Neural cell (in vitro differentiated cells): ENCODE results near the gene AMZ2. TPM values are rescaled to one million over a fixed set of nuclear protein-coding genes. Genes with fewer than 3 reads are reported as not detected.
A peak's percentile ranks its signal among the peaks of the same experiment; 100 is the strongest.

ENCODE experiments used
- H2AFZ ChIP-seq: fragments of 200-600, 300-800 bp; sonication (generic), shearing (Covaris generic); 2 replicates; pipeline ENCODE4 v1.6.0; 2014; ENCODE audit warnings: low read depth, mild to moderate bottlenecking, antibody characterized with exemption, low read length, moderate library complexity
- H3F3A ChIP-seq: fragments of 200-600 bp; shearing (Covaris generic); 2 replicates; pipeline ENCODE4 v1.6.1; 2016; ENCODE audit warnings: mild to moderate bottlenecking, moderate library complexity, mixed read lengths, antibody characterized with exemption, low read length; ENCODE audit not compliant: insufficient read depth, poor library complexity, severe bottlenecking
- H3K27ac ChIP-seq: fragments of 200-600, 300-800 bp; sonication (generic), shearing (Covaris generic); 2 replicates; pipeline ENCODE4 v1.5.1; 2014; ENCODE audit warnings: mild to moderate bottlenecking, low read length, moderate library complexity
- H3K27me3 ChIP-seq: fragments of 300-800, 200-600 bp; sonication (generic), shearing (Covaris generic); 2 replicates; pipeline ENCODE4 v1.6.0; 2014; ENCODE audit warnings: mild to moderate bottlenecking, low read depth, low read length, moderate library complexity; ENCODE audit not compliant: insufficient read depth
- H3K36me3 ChIP-seq: fragments of 300-800, 200-600 bp; sonication (generic), shearing (Covaris generic); 2 replicates; pipeline ENCODE4 v1.5.1; 2014; ENCODE audit warnings: mild to moderate bottlenecking, antibody characterized with exemption, low read length, moderate library complexity; ENCODE audit not compliant: insufficient read depth
- H3K4me2 ChIP-seq: fragments of 300-800, 200-600 bp; sonication (generic), shearing (Covaris generic); 2 replicates; pipeline ENCODE4 v1.6.0; 2014; ENCODE audit warnings: mild to moderate bottlenecking, low read length
- H3K4me3 ChIP-seq: fragments of 300-800, 200-600 bp; sonication (generic), shearing (Covaris generic); 2 replicates; pipeline ENCODE4 v1.5.1; 2014; ENCODE audit warnings: mild to moderate bottlenecking, low read length, moderate library complexity
- H3K79me2 ChIP-seq: fragments of 200-600 bp; shearing (Covaris generic); replicated peaks from 2 replicates; pipeline ENCODE4 v1.6.0; 2014; ENCODE audit warnings: mild to moderate bottlenecking, low read length, moderate library complexity; ENCODE audit not compliant: insufficient read depth
- H3K9ac ChIP-seq: fragments of 300-800, 200-600 bp; sonication (generic), shearing (Covaris generic); 2 replicates; pipeline ENCODE4 v1.6.1; 2016; ENCODE audit warnings: mild to moderate bottlenecking, low read length, mixed read lengths
- H3K9me2 ChIP-seq: fragments of 200-600 bp; shearing (Covaris generic); 2 replicates; pipeline ENCODE4 v1.6.1; 2016; ENCODE audit warnings: mild to moderate bottlenecking, low read length, mixed read lengths; ENCODE audit not compliant: insufficient read depth
- H3K9me3 ChIP-seq: fragments of 200-600, 300-800 bp; sonication (generic), shearing (Covaris generic); 2 replicates; pipeline ENCODE4 v1.6.1; 2016; ENCODE audit warnings: mild to moderate bottlenecking, mixed run types, low read length, moderate library complexity, mixed read lengths
- H4K20me1 ChIP-seq: fragments of 200-600 bp; shearing (Covaris generic); 2 replicates; pipeline ENCODE4 v1.6.1; 2016; ENCODE audit warnings: mild to moderate bottlenecking, mixed run types; ENCODE audit not compliant: insufficient read depth
- EP300 ChIP-seq: fragments of 450-650 bp; conservative IDR thresholded peaks from 2 replicates; pipeline ENCODE4 v1.6.1; 2014; ENCODE audit warnings: antibody characterized with exemption, mild to moderate bottlenecking, moderate library complexity; ENCODE audit not compliant: poor library complexity, severe bottlenecking
- EZH2 ChIP-seq: fragments of 200-600, 300-800 bp; shearing (Covaris generic), sonication (generic); IDR thresholded peaks from 2 replicates; pipeline ENCODE4 v1.6.1; 2014; ENCODE audit warnings: antibody characterized with exemption, low read length, borderline replicate concordance, mild to moderate bottlenecking; ENCODE audit not compliant: insufficient read depth, poor library complexity, severe bottlenecking
- MXI1 ChIP-seq: fragments of 450-650 bp; conservative IDR thresholded peaks from 2 replicates; pipeline ENCODE4 v1.6.1; 2014; ENCODE audit warnings: antibody characterized with exemption, mild to moderate bottlenecking; ENCODE audit not compliant: poor library complexity, severe bottlenecking
- POLR2AphosphoS5 ChIP-seq: IDR thresholded peaks from 2 replicates; pipeline ENCODE4 v1.6.1; 2012
- RAD21 ChIP-seq: fragments of 450-650 bp; conservative IDR thresholded peaks from 2 replicates; pipeline ENCODE4 v1.6.1; 2014; ENCODE audit warnings: antibody characterized with exemption, mild to moderate bottlenecking, moderate library complexity
- SMC3 ChIP-seq: fragments of 450-650 bp; conservative IDR thresholded peaks from 2 replicates; pipeline ENCODE4 v1.6.1; 2014; ENCODE audit warnings: antibody characterized with exemption, mild to moderate bottlenecking, moderate library complexity; ENCODE audit not compliant: poor library complexity
- TAF1 ChIP-seq: IDR thresholded peaks from 2 replicates; pipeline ENCODE4 v1.6.1; 2012; ENCODE audit warnings: low read depth
- polyA plus RNA-seq: library from polyadenylated mRNA; depleted of rRNA; stranded (reverse); fragments of >200 nt; gene quantifications from 2 replicates; pipeline ENCODE4 v1.2.3, GENCODE V29; 2014
- TF ChIP-seq, protein P1 (sequence below): fragments of 450-650 bp; IDR thresholded peaks from 2 replicates; pipeline ENCODE4 v1.5.1; 2014; ENCODE audit warnings: antibody characterized with exemption, mild to moderate bottlenecking, moderate library complexity; ENCODE audit not compliant: poor library complexity, severe bottlenecking
- TF ChIP-seq, protein P2 (sequence below): IDR thresholded peaks from 2 replicates; pipeline ENCODE4 v1.6.1; 2012; ENCODE audit warnings: borderline replicate concordance

The AMZ2 gene
- polyA plus RNA-seq, 1 donor from 2014 or later, result 158 TPM

DNA sequence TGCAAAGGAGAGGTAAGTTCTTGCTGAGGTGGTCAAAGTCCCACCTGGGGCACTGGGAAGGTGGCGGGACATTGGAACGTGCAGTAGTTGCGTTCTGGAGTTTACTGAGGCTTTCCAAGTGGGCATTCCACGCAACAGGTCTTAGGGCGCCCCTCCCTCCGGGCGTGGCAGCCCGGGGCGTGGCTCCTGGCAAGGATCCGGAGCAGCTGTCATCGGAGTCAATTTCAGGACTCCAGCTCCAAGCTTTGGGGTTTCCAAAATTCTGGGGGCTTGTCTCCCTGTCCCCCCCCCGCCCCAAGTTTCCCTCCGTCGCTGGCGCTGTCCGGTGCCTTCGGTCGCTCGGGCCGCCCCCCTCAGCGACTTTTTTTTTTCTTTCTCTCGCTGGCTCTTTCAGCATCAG, 43.1 kb upstream of the AMZ2 start:
- Histone ChIP-seq H3K27ac (no peak overlapping the region), H3K9ac (peak overlapping the region; percentile 41), H3K4me3 (peak overlapping the region; percentile 77)

DNA sequence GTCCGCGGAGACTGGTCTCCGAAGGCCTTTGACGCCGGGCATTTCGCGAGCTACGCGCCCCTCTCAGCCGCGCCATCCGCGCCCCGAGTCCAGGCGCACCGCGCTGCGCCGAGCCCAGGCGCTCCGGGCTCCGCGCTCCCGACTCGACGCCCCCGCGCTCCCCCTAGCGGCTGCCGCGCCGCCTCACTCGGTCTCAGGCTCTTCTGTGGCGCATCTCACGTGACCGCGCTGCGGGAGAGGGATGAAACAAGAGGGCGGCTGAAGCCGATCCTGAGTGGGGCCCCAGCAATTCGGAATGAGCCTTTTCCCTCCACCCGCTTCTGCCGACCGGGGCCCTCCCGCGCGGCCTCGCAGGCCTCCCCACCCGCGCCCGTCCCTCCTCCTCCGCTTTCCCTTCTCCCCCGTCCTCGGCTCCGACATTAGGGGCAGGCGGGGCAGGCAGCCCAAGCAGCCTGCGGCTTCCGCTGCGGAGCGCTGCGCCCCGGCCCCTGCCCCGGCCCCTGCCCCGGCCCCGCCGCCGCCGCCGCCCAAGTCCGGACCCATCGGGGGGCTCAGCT, 42.5 kb upstream of the AMZ2 start:
- TF ChIP-seq, protein P1, sequence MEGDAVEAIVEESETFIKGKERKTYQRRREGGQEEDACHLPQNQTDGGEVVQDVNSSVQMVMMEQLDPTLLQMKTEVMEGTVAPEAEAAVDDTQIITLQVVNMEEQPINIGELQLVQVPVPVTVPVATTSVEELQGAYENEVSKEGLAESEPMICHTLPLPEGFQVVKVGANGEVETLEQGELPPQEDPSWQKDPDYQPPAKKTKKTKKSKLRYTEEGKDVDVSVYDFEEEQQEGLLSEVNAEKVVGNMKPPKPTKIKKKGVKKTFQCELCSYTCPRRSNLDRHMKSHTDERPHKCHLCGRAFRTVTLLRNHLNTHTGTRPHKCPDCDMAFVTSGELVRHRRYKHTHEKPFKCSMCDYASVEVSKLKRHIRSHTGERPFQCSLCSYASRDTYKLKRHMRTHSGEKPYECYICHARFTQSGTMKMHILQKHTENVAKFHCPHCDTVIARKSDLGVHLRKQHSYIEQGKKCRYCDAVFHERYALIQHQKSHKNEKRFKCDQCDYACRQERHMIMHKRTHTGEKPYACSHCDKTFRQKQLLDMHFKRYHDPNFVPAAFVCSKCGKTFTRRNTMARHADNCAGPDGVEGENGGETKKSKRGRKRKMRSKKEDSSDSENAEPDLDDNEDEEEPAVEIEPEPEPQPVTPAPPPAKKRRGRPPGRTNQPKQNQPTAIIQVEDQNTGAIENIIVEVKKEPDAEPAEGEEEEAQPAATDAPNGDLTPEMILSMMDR, result peak; percentile 95
- TF ChIP-seq RAD21, result peak; percentile 55
- no peak for TF ChIP-seq EZH2
- peak; percentile 68 for TF ChIP-seq SMC3
- TF ChIP-seq, protein P2, sequence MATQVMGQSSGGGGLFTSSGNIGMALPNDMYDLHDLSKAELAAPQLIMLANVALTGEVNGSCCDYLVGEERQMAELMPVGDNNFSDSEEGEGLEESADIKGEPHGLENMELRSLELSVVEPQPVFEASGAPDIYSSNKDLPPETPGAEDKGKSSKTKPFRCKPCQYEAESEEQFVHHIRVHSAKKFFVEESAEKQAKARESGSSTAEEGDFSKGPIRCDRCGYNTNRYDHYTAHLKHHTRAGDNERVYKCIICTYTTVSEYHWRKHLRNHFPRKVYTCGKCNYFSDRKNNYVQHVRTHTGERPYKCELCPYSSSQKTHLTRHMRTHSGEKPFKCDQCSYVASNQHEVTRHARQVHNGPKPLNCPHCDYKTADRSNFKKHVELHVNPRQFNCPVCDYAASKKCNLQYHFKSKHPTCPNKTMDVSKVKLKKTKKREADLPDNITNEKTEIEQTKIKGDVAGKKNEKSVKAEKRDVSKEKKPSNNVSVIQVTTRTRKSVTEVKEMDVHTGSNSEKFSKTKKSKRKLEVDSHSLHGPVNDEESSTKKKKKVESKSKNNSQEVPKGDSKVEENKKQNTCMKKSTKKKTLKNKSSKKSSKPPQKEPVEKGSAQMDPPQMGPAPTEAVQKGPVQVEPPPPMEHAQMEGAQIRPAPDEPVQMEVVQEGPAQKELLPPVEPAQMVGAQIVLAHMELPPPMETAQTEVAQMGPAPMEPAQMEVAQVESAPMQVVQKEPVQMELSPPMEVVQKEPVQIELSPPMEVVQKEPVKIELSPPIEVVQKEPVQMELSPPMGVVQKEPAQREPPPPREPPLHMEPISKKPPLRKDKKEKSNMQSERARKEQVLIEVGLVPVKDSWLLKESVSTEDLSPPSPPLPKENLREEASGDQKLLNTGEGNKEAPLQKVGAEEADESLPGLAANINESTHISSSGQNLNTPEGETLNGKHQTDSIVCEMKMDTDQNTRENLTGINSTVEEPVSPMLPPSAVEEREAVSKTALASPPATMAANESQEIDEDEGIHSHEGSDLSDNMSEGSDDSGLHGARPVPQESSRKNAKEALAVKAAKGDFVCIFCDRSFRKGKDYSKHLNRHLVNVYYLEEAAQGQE, result no peak
- TF ChIP-seq POLR2AphosphoS5, result peak; percentile 86
- peak; percentile 56 for TF ChIP-seq TAF1
- peak; percentile 18 for TF ChIP-seq EP300
- peak; percentile 40 for TF ChIP-seq MXI1

More for the DNA sequence above, 43.1 kb upstream of the AMZ2 start:
- Histone ChIP-seq H3K9me2 (no peaks in the 10 kb centered on the region), H3K27me3 (peaks cover 51% of the 10 kb centered on the region), H3K79me2 (peaks cover 12% of the 10 kb centered on the region), H4K20me1 (no peaks in the 10 kb centered on the region), H3K9me3 (no peaks in the 10 kb centered on the region), H3K36me3 (no peaks in the 10 kb centered on the region), H2AFZ (no peak overlapping the region), H3K4me2 (no peak overlapping the region), H3F3A (no peaks in the 10 kb centered on the region)
- no peak for TF ChIP-seq EZH2
- TF ChIP-seq, protein P1, result no peak
- TF ChIP-seq MXI1, result no peak
- TF ChIP-seq POLR2AphosphoS5, result no peak
- TF ChIP-seq SMC3, result no peak
- TF ChIP-seq RAD21, result no peak
- no peak for TF ChIP-seq TAF1
- no peak for TF ChIP-seq EP300
- TF ChIP-seq, protein P2, result no peak

More for the DNA sequence above, 42.5 kb upstream of the AMZ2 start:
- Histone ChIP-seq H3K9ac (peak overlapping the region; percentile 82), H3K27me3 (peaks cover 45% of the 10 kb centered on the region), H3K9me2 (no peaks in the 10 kb centered on the region), H3K4me2 (no peak overlapping the region), H3K4me3 (peak overlapping the region; percentile 77), H3K27ac (peak overlapping the region; percentile 77), H3F3A (no peaks in the 10 kb centered on the region), H4K20me1 (no peaks in the 10 kb centered on the region), H3K9me3 (no peaks in the 10 kb centered on the region), H3K36me3 (no peaks in the 10 kb centered on the region), H3K79me2 (peaks cover 12% of the 10 kb centered on the region), H2AFZ (no peak overlapping the region)
